GM12865 (cell line): ENCODE data around the gene SERPING1.

Experiments
- DNase-seq: peaks from one replicate; pipeline ENCODE4 v3.0.0; 2010; ENCODE audit warnings: low read depth
- H3K4me3 ChIP-seq: 2 replicates; pipeline ENCODE4 v1.5.1; 2011; ENCODE audit warnings: mild to moderate bottlenecking, low read depth, low read length, control low read depth
- TF ChIP-seq, protein P1 (sequence below): IDR thresholded peaks from 2 replicates; pipeline ENCODE4 v1.5.1; 2011; ENCODE audit warnings: low read length, control low read depth, low read depth, inconsistent platforms; ENCODE audit not compliant: insufficient read depth; ENCODE audit errors: missing control alignments

Gene SERPING1

DNA sequence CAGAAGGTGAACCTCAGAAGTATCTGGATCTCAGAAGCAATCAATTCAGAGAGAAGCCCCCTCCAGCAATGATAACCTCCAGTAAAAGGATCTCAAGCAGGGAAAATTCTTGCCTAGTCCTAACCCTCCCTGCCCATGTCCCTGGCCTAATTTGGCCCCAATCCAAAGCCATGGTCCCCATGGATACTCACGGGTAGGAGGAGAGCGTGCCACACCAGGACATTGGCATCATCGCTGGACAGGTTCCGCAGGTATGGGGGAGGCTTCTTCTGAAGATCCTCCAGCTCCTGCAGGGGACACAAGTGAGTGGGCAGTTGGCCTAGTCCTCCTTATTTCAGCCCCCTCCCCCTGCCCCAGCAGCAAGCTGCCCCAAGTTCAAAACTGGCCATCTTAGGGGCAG, 37.3 kb upstream of the SERPING1 start:
- H3K4me3 ChIP-seq: no peak overlapping the region
- TF ChIP-seq, protein P1, sequence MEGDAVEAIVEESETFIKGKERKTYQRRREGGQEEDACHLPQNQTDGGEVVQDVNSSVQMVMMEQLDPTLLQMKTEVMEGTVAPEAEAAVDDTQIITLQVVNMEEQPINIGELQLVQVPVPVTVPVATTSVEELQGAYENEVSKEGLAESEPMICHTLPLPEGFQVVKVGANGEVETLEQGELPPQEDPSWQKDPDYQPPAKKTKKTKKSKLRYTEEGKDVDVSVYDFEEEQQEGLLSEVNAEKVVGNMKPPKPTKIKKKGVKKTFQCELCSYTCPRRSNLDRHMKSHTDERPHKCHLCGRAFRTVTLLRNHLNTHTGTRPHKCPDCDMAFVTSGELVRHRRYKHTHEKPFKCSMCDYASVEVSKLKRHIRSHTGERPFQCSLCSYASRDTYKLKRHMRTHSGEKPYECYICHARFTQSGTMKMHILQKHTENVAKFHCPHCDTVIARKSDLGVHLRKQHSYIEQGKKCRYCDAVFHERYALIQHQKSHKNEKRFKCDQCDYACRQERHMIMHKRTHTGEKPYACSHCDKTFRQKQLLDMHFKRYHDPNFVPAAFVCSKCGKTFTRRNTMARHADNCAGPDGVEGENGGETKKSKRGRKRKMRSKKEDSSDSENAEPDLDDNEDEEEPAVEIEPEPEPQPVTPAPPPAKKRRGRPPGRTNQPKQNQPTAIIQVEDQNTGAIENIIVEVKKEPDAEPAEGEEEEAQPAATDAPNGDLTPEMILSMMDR: no peak
- no peak for DNase-seq

DNA sequence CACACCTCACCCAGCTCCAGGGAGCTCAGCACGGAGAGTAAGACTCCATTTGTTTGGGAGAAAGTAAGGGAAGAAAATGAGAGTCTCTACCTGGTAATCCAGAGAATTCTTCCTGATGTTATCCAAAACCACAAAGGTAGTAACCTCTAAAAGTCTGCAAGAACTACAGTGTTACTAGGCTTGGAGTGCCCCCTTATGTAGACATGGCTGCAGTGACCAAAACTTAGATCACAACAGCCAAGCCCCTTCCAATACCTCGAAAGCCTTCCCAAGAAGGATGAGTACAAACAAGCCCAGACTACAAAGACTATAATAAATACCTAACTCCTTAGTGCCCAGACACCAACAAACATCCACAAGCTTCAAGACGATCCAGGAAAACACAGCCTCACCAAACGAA, 34.9 kb upstream of the SERPING1 start:
- TF ChIP-seq, protein P1: no peak
- no peak for DNase-seq
- H3K4me3 ChIP-seq: no peak overlapping the region

DNA sequence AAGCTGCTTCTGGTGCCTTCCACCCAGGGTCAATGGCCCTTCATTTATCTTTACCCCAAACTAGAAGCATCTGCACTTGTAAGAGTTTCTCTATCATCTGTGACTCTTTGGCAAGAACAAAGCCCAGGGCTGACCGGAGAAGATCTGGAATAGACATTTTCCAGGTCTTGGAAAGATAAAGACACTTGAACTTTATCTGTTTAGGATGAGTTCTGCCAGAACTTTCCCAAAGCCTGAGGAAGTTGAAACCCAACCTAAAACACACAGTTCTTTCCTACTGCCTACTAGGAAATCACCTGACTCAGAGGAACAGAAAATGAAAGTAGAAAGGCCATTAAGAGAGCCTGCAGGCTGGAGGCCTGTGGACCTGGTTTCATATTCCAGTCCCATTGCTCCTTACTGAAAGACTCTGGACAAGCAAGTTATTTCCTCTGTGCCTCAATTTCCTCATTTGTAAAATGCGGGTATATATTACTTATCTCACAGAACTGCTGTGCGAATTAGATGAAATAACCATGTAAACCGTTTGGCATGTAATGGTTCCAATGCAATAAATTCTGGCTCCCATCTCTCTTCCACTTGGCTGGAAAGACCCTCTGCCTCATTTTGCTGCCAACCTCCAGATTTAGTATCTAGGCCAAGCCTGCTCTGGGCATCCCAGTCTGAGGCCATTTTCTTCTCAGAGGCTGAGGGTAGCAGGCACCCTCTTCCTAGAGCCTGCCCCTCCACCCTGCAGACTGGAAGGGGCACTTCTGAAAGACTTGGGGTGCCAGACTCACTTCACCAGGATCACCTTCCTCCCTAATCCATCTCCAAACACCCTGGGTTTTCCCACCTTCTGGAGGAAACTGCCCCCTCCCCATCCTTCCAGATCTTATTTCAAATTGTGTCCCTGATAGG, 31.2 kb upstream of the SERPING1 start:
- peak; percentile 76 for DNase-seq
- TF ChIP-seq, protein P1: no peak
- peak overlapping the region; percentile 88 for H3K4me3 ChIP-seq

DNA sequence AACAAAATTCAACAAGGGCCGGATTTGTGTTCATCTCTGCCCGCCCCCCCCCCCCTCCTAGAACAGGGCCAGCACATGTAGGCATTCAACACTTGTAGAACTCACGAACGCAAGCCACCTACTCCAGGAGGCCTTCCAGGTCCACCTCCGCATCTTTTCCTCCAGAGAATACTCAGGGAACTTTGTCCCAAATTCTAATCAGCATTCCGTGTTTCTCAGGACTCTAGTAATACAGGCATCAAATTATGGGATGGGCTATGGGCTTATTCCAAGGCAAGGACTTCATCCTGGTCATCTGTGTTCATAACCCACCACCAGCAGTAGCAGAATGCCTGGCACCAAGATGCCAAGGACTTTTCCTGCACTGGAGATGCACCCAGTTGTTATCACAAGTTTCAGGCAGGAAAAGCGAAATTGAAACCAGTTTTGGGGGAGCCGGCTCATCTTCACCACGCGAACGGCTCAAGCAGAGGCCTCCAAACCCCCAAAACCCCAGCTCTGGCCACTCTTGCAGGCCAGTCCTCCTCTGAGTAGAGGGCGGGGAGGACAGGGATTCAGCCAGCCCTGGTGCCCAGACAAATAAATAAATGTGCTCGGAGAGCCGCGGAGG, 30.5 kb upstream of the SERPING1 start:
- TF ChIP-seq, protein P1: no peak
- peak; percentile 34 for DNase-seq
- peak overlapping the region; percentile 88 for H3K4me3 ChIP-seq

DNA sequence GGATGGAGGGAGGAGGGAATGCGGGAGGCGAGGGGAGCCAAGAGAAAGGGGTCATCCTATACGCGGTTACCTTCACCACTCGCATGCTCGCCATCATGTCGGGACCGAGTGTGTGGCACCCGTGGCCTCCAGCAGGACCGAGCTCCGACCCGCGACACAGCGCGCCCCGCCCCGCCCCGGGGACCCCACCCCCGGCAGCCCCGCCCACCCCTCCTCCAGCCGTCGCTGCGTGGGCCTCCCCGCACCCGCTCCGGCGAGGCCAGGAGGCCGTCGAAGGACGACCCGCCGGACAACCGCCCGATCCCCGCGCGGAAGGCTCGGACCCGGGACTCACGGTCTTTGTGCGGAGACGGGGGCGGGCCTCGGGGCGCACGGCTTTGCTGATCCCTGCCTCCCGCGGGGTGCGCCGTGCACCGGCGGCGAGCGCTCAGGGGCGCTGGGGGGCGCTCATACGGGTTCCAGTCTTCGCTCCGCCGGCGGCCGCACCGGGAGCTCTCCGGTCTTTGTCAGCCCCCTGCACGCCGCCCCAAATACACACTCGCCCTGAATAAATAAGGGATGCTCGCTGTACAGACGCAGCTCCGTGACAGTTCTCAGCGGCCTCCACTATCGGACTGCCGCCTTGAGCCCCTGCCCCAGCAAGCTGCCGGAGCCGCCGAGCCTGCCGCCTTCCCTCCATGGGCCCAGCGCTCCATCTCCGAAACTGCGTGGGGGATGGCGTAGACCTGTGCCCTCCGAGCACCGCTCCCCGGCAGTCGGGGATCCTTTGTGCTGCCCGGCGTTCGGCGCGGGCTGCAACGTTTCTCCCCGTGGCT, 29.8 kb upstream of the SERPING1 start, which contains the start of gene UBE2L6:
Gene UBE2L6 (minus strand): TSS at position 158 of the 815 bp plus-strand sequence. CDS start 61 bp downstream, at position 97.
- DNase-seq: peak; percentile 66
- TF ChIP-seq, protein P1: peak; percentile 42
- peak within 1 kb of the TSS; percentile 88 for H3K4me3 ChIP-seq

DNA sequence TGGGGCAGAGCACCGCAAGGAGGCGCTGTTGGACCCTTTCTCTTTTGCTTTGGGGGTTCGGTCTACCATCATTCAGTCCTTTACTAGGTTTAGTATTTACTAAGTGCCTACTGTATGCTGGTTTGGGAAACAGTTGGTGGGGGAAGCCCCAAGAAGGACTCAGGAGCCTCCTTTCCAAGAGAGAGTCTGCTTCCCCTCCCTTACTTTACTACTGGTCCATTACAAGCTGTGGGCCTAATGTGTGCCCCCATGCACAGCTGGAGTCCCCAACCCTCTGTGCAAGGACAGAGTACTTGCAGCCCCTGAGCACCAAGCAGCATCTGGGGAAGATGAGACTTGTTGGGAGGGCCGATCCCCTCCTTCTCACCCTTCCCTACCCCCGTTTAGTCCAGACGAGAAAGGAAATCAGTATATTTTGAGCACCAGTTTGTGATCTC, 29.1 kb upstream of the SERPING1 start:
- TF ChIP-seq, protein P1: peak; percentile 97
- peak; percentile 87 for DNase-seq

More for the DNA sequence above, 29.1 kb upstream of the SERPING1 start:
- H3K4me3 ChIP-seq: peak overlapping the region; percentile 88
